ENCODE data around the gene SRM.
A peak's percentile ranks its signal among the peaks of the same experiment; 100 is the strongest.
"Not testable (repeated sequence)": the region's sequence is repeated elsewhere in the genome, so short reads cannot be mapped to it uniquely, and the experiment has no call there.

Gene SRM

DNA sequence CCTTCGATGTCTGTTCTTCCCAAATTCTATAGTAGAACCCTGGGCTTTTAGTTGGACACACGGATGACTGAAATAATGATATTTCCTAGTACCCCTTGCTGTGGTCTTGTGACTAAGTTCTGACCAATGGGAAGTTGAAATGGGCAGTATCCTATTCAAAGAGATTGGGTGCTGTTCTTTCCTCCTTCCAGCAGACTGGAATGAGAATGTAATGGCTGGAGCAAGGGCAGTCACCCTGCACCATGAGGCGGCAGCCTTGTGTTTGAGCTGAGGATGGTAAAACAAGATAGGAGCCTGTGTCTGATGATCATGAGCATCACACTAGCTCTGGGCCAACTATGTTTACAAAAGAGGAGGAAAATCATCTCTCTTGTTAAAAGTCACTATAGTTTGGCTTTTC, 5.1 kb upstream of the SRM start:
- no peaks in the 10 kb centered on the region for H3K9me3 ChIP-seq
- H3K9ac ChIP-seq: no peak overlapping the region
- TF ChIP-seq Cebpa-rat (IDR thresholded peaks at IDR 0.05): no peak
- no peak overlapping the region for H3K4me3 ChIP-seq
- H3K4me1 ChIP-seq: peaks cover 12% of the 10 kb centered on the region
- no peaks in the 10 kb centered on the region for H4K20me1 ChIP-seq
- H3K27me3 ChIP-seq: no peaks in the 10 kb centered on the region
- H3K4me2 ChIP-seq: no peak overlapping the region
- H3K27ac ChIP-seq: no peak overlapping the region
- H3K36me3 ChIP-seq: peaks cover 78% of the 10 kb centered on the region

DNA sequence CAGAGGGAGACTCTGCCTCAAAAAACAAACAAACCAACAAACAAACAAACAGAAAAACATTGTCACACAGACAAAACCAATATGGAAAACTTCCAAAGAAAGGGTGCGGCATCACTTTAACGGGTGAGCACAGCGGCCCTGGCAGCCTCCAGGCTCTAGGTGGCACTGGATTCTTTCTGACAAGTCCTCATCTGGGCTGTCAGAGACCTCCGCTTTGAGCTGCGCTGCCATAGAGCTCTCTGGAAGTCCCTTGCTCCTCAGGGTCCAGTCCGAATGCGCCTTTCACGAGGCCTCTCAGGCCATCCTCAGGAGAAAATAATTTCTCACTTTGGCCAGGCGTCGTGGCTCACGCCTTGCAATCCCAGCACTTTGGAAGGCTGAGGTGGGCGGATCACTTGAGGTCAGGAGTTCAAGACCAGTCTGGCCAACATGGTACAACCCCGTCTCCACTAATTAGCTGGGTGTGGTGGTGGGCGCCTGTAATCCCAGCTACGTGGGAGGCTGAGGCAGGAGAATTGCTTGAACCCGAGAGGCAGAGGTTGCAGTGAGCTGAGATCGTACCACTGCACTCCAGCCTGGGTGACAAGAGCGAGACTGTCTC, 4.2 kb upstream of the SRM start:
- H3K27ac ChIP-seq, H4K20me1 ChIP-seq, H3K4me3 ChIP-seq, H3K27me3 ChIP-seq, H3K4me2 ChIP-seq, H3K9ac ChIP-seq, H3K9me3 ChIP-seq: not testable (repeated sequence)
- Histone ChIP-seq H3K4me1 (peaks cover 12% of the 10 kb centered on the region), H3K36me3 (peaks cover 69% of the 10 kb centered on the region)

DNA sequence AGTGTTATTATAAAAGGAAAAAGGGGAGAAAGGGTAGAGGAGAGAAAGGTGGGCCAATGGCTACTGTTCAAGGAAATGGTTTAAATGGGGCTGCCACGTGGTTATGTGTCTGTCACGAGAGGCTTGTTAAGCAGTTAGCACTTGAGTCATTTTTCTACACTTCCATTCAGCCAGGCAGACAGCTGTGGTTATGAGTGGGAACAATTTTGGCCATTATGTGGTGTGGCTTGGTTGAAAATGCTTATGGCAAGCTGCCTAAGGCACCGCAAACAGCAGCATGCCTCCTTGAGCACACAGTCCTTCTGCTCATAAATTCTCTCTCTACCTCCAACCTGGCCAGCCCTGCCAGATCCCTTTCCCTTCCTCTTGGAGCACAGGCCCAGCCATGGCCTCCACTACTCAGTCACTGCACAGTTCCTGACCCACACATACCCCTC, 3.2 kb upstream of the SRM start:
- no peak for TF ChIP-seq Cebpa-rat (IDR thresholded peaks at IDR 0.05)
- Histone ChIP-seq H3K4me3 (no peak overlapping the region), H3K4me1 (peaks cover 22% of the 10 kb centered on the region), H3K27ac (no peak overlapping the region), H3K9ac (no peak overlapping the region), H3K36me3 (peaks cover 68% of the 10 kb centered on the region), H3K27me3 (no peaks in the 10 kb centered on the region), H3K9me3 (no peaks in the 10 kb centered on the region), H3K4me2 (no peak overlapping the region), H4K20me1 (no peaks in the 10 kb centered on the region)

DNA sequence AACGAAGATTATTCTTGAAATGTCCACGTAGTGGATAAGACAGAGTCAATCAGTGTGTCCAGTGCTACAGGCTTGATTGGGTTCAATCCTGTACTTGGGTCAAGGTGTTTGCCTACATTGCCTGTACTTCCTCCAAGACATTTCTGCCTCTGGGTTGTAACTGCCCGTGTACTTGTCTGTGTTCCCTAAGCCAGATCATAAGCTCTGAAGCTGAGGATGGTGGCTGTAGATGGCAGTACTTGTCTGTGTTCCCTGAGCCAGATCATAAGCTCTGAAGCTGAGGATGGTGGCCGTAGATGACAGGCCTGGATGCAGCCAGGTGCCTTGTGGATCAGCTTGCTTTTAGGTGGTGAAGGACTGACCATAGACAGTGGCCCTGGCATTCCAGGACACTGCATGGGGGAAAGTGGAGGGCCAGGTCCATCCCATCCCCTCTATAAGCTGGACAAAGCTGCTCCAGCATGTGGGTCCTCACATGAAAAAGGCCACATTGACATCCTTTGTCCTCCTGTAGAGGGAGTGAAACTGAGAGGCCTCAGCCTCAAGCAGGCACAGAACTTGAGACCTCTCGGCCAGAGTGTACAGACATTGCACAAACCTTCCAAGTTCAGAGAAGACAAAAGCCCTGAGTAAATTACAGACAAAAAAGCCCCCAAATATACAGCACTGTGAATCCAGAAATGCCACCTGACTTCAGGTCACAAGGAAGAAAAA, 2.0 kb upstream of the SRM start:
- no peak for TF ChIP-seq Cebpa-rat (IDR thresholded peaks at IDR 0.05)
- H3K9ac ChIP-seq: no peak overlapping the region; the same call in 1 of the 2 replicates
- H3K27ac ChIP-seq: no peak overlapping the region
- H4K20me1 ChIP-seq: peaks cover 7% of the 10 kb centered on the region
- H3K36me3 ChIP-seq: peaks cover 68% of the 10 kb centered on the region
- no peak overlapping the region for H3K4me3 ChIP-seq
- no peaks in the 10 kb centered on the region for H3K27me3 ChIP-seq
- H3K4me2 ChIP-seq: no peak overlapping the region; the same call in 1 of the 2 replicates
- H3K4me1 ChIP-seq: peaks cover 29% of the 10 kb centered on the region
- H3K9me3 ChIP-seq: no peaks in the 10 kb centered on the region

DNA sequence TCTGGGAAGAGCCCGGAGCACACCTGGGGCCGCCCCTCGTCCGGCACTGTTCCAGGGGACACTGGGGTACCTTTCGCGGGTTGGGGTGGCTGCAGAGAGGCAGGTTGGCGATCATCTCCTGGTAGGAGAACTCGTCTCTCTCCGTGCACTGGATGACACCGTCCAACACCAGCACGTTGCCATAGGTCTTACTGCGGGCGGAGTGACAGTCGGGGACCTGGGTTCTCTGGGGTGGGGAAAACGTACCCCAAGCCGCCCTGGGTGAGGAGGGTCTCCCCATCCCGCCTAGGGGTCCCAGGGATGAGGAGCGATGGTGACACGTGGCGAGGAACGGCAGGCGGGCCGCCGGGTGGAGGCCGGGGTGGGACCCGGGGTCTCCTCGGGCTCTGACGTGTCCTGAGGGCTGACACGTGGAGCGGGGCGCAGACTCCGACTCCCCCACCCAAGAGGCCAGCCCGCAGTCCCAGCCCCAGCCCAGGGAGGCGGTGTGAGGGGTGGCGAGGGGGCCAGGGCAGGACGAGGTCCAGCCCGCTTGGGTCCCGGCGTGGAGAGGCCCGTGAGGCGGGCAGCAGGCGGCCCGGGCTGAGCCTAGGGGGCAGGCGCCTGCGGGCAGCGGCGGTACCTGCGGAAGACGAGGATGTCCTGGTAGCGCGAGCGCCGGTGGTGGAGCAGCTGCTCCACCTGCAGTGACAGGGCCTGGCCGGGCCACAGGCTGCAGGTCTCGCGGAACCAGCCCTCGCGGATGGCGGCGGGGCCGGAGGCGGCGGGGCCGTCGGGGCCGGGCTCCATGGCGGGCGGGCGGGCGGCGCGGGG, 457 bp downstream of the SRM start:
- Histone ChIP-seq H3K36me3 (peaks cover 66% of the 10 kb centered on the region), H3K27ac (peak overlapping the region; percentile 96), H3K4me1 (peaks cover 29% of the 10 kb centered on the region), H3K4me3 (peak overlapping the region; percentile 100), H3K27me3 (no peaks in the 10 kb centered on the region), H3K9me3 (no peaks in the 10 kb centered on the region), H4K20me1 (peaks cover 21% of the 10 kb centered on the region), H3K4me2 (peak overlapping the region; percentile 93), H3K9ac (peak overlapping the region; percentile 97)
- TF ChIP-seq Cebpa-rat (IDR thresholded peaks at IDR 0.05): no peak

DNA sequence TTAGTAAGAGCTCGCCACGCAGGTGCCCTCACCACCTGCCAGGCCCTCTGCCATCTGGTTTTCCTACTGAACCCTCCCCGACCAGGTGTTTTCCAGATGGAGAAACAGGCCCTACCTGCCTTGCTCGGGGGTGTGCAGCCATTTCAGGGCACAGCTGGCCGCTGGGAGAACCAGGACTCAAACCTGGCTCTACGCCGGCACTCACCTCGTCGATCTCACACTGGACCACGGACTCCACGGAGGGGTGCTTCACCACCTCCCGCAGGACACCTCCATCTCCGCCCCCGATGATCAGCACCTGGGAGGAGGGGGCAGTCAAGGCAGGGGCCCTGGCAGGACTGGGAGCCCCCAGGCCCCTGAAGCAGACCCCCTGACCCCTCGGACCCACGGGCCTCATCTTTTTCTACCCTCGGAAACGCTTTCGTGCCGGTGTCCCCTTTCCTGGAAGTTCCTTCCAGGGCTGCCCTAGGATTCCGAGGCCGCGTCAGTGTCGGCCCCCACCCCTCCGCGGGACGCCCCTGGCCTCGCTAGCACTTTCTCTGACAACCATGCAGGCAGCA, 1.1 kb downstream of the SRM start:
- Histone ChIP-seq H3K9me3 (no peaks in the 10 kb centered on the region), H4K20me1 (peaks cover 28% of the 10 kb centered on the region), H3K36me3 (peaks cover 67% of the 10 kb centered on the region), H3K4me2 (peak overlapping the region; percentile 93), H3K27me3 (no peaks in the 10 kb centered on the region), H3K9ac (peak overlapping the region; percentile 97), H3K27ac (peak overlapping the region; percentile 96), H3K4me1 (peaks cover 33% of the 10 kb centered on the region), H3K4me3 (peak overlapping the region; percentile 100)
- TF ChIP-seq Cebpa-rat (IDR thresholded peaks at IDR 0.05): no peak

DNA sequence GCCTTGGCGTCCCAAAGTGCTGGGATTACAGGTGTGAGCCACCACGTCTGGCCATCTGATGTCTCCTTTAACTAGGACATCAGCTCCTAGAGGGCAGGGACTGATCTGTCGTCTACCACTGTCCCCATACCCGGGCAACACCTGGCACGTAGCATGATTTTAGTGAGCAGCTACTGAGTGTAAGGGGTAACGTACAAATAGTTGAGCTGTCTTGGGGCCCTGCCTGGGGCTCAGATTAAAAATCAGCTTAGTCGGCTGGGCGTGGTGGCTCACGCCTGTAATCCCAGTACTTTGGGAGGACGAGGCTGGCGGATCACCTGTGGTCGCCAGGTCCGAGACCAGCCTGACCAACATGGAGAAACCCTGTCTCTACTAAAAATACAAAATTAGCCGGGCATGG, 1.8 kb downstream of the SRM start:
- H3K27me3 ChIP-seq: no peaks in the 10 kb centered on the region
- peaks cover 39% of the 10 kb centered on the region for H3K4me1 ChIP-seq
- H3K9ac ChIP-seq: peak overlapping the region; percentile 97; the same call in 1 of the 2 replicates
- peaks cover 65% of the 10 kb centered on the region for H3K36me3 ChIP-seq
- H3K27ac ChIP-seq: no peak overlapping the region
- 0 out of 2 replicates have a peak overlapping the region, but pooled peaks have one; percentile 100 for H3K4me3 ChIP-seq
- no peaks in the 10 kb centered on the region for H3K9me3 ChIP-seq
- no peak for TF ChIP-seq Cebpa-rat (IDR thresholded peaks at IDR 0.05)
- H4K20me1 ChIP-seq: peaks cover 35% of the 10 kb centered on the region
- H3K4me2 ChIP-seq: peak overlapping the region; percentile 93

DNA sequence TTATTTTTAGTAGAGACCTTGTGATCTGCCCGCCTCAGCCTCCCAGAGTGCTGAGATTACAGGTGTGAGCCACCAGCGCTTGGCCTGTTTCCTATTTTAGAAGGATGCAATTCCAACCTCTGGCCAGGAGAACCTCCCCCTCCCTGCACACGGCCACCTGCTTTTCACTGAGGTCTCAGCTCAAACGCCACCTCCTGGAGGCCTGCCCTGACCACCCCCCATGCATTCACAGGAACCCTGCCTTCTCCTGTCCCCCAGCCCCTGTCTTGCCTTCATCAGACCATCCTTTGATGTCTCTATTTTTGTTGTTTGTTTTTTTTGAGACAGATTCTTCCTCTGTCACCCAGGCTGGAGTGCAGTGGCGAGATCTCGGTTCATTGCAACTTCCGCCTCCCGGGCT, 2.3 kb downstream of the SRM start:
- peaks cover 62% of the 10 kb centered on the region for H3K36me3 ChIP-seq
- no peak overlapping the region for H3K4me2 ChIP-seq
- no peak for TF ChIP-seq Cebpa-rat (IDR thresholded peaks at IDR 0.05)
- peaks cover 40% of the 10 kb centered on the region for H4K20me1 ChIP-seq
- H3K27me3 ChIP-seq: no peaks in the 10 kb centered on the region
- peaks cover 43% of the 10 kb centered on the region for H3K4me1 ChIP-seq
- no peak overlapping the region for H3K27ac ChIP-seq
- no peak overlapping the region for H3K4me3 ChIP-seq
- H3K9ac ChIP-seq: no peak overlapping the region
- no peaks in the 10 kb centered on the region for H3K9me3 ChIP-seq

DNA sequence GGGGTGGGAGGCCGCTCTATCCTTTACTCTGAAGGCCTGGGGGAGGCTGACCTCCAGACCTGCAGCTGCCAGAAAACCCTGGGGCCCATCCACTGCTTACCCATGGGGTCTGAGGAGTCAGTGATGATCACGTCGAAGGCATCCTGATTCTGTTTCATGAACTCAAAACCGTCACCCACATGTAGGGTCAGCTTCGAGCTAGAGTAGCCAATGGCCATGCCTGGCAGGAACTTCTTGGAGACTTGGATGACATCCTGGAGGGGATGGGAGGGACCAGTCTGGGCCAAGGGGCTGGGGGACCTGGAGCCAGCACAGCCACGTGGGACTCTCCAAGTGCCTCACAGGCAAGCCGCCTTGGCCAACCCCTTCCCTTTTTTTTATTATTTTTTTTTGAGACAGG, 3.3 kb downstream of the SRM start:
- no peak overlapping the region for H3K9ac ChIP-seq
- no peaks in the 10 kb centered on the region for H3K9me3 ChIP-seq
- H3K27ac ChIP-seq: no peak overlapping the region
- no peak overlapping the region for H3K4me3 ChIP-seq
- peaks cover 41% of the 10 kb centered on the region for H3K4me1 ChIP-seq
- TF ChIP-seq Cebpa-rat (IDR thresholded peaks at IDR 0.05): no peak
- H4K20me1 ChIP-seq: peaks cover 43% of the 10 kb centered on the region
- H3K4me2 ChIP-seq: no peak overlapping the region
- H3K36me3 ChIP-seq: peaks cover 55% of the 10 kb centered on the region
- H3K27me3 ChIP-seq: no peaks in the 10 kb centered on the region
